HG03558 (cell line): ENCODE data around the gene SYF2.
"Not testable (repeated sequence)": the region's sequence is repeated elsewhere in the genome, so short reads cannot be mapped to it uniquely, and the experiment has no call there.

Source experiments
- ATAC-seq: cut with Tn5 transposase; IDR thresholded peaks from one replicate; pipeline ENCODE4 v1.9.1; 2021; ENCODE audit warnings: moderate number of reproducible peaks; ENCODE audit not compliant: unreplicated experiment; ENCODE audit errors: extremely low read depth

The SYF2 gene

GRCh38 chr1:25232027-25232865, at the start of gene SYF2:
TSS of gene SYF2 (minus strand) at chr1:25232502. CDS start at chr1:25232467, 35 bp downstream.
- peak; percentile 47 for ATAC-seq

GRCh38 chr1:25279693-25280111, 47.4 kb upstream of the SYF2 start:
- ATAC-seq, result not testable (repeated sequence)

GRCh38 chr1:25278790-25279189, 46.5 kb upstream of the SYF2 start:
- ATAC-seq, result not testable (repeated sequence)

GRCh38 chr1:25278358-25278757, 46.1 kb upstream of the SYF2 start:
- ATAC-seq, result not testable (repeated sequence)

GRCh38 chr1:25277295-25277694, 45.0 kb upstream of the SYF2 start:
- not testable (repeated sequence) for ATAC-seq

GRCh38 chr1:25275648-25276047, 43.3 kb upstream of the SYF2 start:
- ATAC-seq, result not testable (repeated sequence)

GRCh38 chr1:25272238-25272637, 39.9 kb upstream of the SYF2 start, which contains the start of gene RHD:
TSS of gene RHD (plus strand) at chr1:25272509. CDS start at chr1:25272548, 39 bp downstream.
- not testable (repeated sequence) for ATAC-seq

GRCh38 chr1:25268143-25268760, 36.0 kb upstream of the SYF2 start:
- not testable (repeated sequence) for ATAC-seq

- ATAC-seq, result peak; percentile 54
These were observed 35.2 kb upstream of the SYF2 start for GRCh38 chr1:25267288-25268142.

- ATAC-seq, result not testable (repeated sequence)
These were observed 34.4 kb upstream of the SYF2 start for GRCh38 chr1:25266554-25267287.

- ATAC-seq, result not testable (repeated sequence)
These were observed 28.0 kb upstream of the SYF2 start for GRCh38 chr1:25260336-25260735.

GRCh38 chr1:25259813-25260212, 27.5 kb upstream of the SYF2 start:
- ATAC-seq, result not testable (repeated sequence)

- ATAC-seq, result no peak
These were observed 24.9 kb upstream of the SYF2 start for GRCh38 chr1:25257196-25257595.

GRCh38 chr1:25256578-25256965, 24.3 kb upstream of the SYF2 start:
- no peak for ATAC-seq

- ATAC-seq, result no peak
These were observed 23.6 kb upstream of the SYF2 start for GRCh38 chr1:25255706-25256577.

GRCh38 chr1:25253911-25254310, 21.6 kb upstream of the SYF2 start:
- ATAC-seq, result no peak

GRCh38 chr1:25247829-25248754, 15.8 kb upstream of the SYF2 start:
- no peak for ATAC-seq
